Measurements from ENCODE around the gene DNAI2.

DNA sequence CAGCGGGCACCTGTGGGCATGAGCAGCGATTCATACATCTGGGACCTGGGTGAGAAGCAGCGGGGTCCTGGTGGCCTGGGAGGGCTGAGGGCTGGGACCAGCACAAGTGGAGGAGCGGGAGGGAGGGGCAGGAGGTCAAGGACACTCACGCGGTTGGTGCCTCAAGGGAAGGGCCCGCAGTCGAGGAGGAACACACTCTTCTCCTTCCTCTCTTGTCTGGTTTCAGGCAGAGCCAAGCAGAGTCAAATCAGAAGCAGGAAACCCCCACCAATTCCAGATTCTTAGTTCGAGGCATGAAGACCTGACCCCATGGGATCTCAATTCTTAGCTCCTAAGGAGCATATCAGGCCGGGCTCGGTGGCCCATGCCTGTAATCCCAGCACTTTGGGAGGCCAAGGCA, 15.7 kb downstream of the DNAI2 start:
- TF ChIP-seq, protein P1, sequence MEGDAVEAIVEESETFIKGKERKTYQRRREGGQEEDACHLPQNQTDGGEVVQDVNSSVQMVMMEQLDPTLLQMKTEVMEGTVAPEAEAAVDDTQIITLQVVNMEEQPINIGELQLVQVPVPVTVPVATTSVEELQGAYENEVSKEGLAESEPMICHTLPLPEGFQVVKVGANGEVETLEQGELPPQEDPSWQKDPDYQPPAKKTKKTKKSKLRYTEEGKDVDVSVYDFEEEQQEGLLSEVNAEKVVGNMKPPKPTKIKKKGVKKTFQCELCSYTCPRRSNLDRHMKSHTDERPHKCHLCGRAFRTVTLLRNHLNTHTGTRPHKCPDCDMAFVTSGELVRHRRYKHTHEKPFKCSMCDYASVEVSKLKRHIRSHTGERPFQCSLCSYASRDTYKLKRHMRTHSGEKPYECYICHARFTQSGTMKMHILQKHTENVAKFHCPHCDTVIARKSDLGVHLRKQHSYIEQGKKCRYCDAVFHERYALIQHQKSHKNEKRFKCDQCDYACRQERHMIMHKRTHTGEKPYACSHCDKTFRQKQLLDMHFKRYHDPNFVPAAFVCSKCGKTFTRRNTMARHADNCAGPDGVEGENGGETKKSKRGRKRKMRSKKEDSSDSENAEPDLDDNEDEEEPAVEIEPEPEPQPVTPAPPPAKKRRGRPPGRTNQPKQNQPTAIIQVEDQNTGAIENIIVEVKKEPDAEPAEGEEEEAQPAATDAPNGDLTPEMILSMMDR (conservative IDR thresholded peaks at IDR 0.05; ENCODE audit: low read length), result no peak
- TF ChIP-seq EZH2phosphoT487 (IDR thresholded peaks at IDR 0.05; ENCODE audit: borderline replicate concordance), result no peak

All from Loucy (cell line).